NCI-H146 (cell line): ENCODE measurements around the gene MAPK4.
"Not testable (repeated sequence)": the region's sequence is repeated elsewhere in the genome, so short reads cannot be mapped to it uniquely, and the experiment has no call there.

ENCODE experiments used
- DNase-seq: peaks from one replicate; lab custom pipeline; 2025; lab: John Stamatoyannopoulos, UW

Gene MAPK4

GRCh38 chr18:50559752-50560680, at the start of gene MAPK4:
Gene MAPK4, plus strand, starts transcription at chr18:50560087. Its CDS starts 103,872 bp downstream, at chr18:50663959.
- peak; percentile 92 for DNase-seq

GRCh38 chr18:50517277-50517676, 42.6 kb upstream of the MAPK4 start:
- DNase-seq: not testable (repeated sequence)

GRCh38 chr18:50518787-50519546, 40.9 kb upstream of the MAPK4 start:
- DNase-seq: no peak

GRCh38 chr18:50523165-50523564, 36.7 kb upstream of the MAPK4 start:
- DNase-seq: no peak

GRCh38 chr18:50527636-50528307, 32.1 kb upstream of the MAPK4 start:
- DNase-seq: peak; percentile 83

GRCh38 chr18:50528806-50529205, 31.1 kb upstream of the MAPK4 start:
- no peak for DNase-seq

- DNase-seq: not testable (repeated sequence)
Observed at GRCh38 chr18:50533822-50534221, 26.1 kb upstream of the MAPK4 start.

- not testable (repeated sequence) for DNase-seq
Observed at GRCh38 chr18:50544476-50544875, 15.4 kb upstream of the MAPK4 start.

- DNase-seq: no peak
Observed at GRCh38 chr18:50545936-50546335, 14.0 kb upstream of the MAPK4 start.

- no peak for DNase-seq
Observed at GRCh38 chr18:50548160-50548559, 11.7 kb upstream of the MAPK4 start.

GRCh38 chr18:50551651-50552050, 8.2 kb upstream of the MAPK4 start:
- not testable (repeated sequence) for DNase-seq

GRCh38 chr18:50558157-50558556, 1.7 kb upstream of the MAPK4 start:
- peak; percentile 11 for DNase-seq

- DNase-seq: peak; percentile 56
Observed at GRCh38 chr18:50558948-50559751, 737 bp upstream of the MAPK4 start.

- peak; percentile 86 for DNase-seq
Observed at GRCh38 chr18:50560681-50561629, 1.1 kb downstream of the MAPK4 start.

- DNase-seq: not testable (repeated sequence)
Observed at GRCh38 chr18:50562258-50562657, 2.4 kb downstream of the MAPK4 start.

- no peak for DNase-seq
Observed at GRCh38 chr18:50562686-50563085, 2.8 kb downstream of the MAPK4 start.

- no peak for DNase-seq
Observed at GRCh38 chr18:50563376-50563775, 3.5 kb downstream of the MAPK4 start.

GRCh38 chr18:50569930-50570329, 10.0 kb downstream of the MAPK4 start:
- peak; percentile 43 for DNase-seq

GRCh38 chr18:50571606-50572005, 11.7 kb downstream of the MAPK4 start:
- no peak for DNase-seq

GRCh38 chr18:50573196-50573595, 13.3 kb downstream of the MAPK4 start:
- DNase-seq: peak; percentile 82
